T1000 (cell line): ENCODE data around the gene KLHL25.

Experiments used
- DNase-seq: peaks from one replicate; lab custom pipeline; 2025; ENCODE audit warnings: mixed read lengths; lab: John Stamatoyannopoulos, UW

The KLHL25 gene

DNA sequence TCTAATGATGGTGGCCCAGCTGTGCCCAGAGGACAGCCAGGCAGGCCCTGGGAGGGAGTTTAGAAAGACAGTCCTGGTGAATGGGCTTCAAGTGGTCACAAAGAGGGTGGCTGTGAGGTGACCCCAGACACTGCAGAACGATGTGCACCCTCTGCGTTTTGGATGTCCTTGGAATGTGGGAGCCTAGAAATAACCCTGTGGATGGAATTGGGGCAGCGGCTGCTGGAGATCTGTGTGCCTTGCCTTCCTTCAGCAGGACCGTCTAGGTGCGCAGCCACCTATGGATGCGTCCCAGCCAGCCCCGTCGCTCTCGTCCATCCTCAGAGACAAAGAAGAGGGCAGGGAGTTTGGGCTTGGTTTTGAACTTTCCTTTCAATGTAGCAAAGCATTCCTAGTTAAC, 46.5 kb downstream of the KLHL25 start:
- no peak for DNase-seq

- DNase-seq, result no peak
Measured at GRCh38 chr15:85746641-85747040, 48.1 kb downstream of the KLHL25 start.

- DNase-seq, result no peak
Measured at GRCh38 chr15:85745525-85746150, 49.1 kb downstream of the KLHL25 start.

DNA sequence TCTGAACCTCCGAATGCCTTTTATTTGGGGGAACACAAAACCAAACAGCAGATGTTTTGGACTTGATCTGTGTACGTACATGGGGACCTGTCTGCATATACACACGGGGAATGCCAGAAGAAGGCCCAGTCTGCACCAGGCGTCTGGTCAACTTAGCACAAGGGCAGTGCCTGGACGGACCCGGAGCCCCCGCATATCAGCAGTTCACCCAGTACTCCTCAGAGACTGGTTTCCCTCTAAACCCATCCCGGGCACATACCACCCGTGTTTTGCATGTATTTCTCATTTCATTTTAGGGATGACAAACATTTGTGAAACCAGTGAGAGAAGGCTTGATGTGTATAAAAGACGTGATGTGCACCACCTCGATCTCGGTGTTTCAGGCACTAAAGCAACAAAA, 49.7 kb downstream of the KLHL25 start:
- DNase-seq, result no peak

GRCh38 chr15:85744579-85744978, 50.1 kb downstream of the KLHL25 start:
- DNase-seq, result no peak

- DNase-seq, result no peak
Measured at GRCh38 chr15:85743392-85744055, 51.2 kb downstream of the KLHL25 start.

- DNase-seq, result no peak
Measured at GRCh38 chr15:85742186-85742821, 52.4 kb downstream of the KLHL25 start.

DNA sequence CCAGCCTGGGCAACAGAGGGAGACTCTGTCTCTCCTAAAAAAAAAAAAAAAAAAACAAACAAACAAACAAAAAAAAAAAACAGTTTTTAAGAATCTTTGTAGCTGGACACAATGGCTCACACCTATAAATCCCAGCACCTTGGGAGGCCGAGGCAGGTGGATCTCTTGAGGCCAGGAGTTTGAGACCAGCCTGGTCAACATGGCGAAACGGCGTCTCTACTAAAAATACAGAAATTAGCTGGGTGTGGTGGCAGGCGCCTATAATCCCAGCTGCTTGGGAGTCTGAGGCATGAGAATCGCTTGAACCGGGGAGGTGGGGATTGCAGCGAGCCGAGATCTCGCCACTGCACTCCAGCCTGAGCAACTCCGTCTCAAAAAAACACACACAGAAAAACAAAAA, 53.1 kb downstream of the KLHL25 start:
- DNase-seq, result no peak

- no peak for DNase-seq
Measured at GRCh38 chr15:85741021-85741421, 53.7 kb downstream of the KLHL25 start.

DNA sequence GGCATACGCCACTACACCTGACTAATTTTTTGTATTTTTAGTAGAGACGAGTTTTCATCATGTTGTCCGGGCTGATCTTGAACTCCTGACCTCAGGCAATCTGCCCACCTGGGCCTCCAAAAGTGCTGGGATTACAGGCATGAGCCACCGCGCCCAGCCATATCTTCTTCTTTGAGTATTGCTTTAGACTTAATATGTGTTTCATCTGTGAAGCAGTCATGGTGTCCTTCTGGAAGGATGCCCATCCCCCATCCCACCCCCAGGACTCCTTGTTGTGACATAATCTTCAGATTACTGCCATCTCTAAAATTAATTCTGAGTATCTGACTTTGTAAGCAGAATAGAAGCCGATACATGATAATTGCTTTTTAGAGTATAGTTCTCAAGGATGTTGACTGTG, 57.7 kb downstream of the KLHL25 start:
- no peak for DNase-seq

- DNase-seq, result no peak
Measured at GRCh38 chr15:85733416-85733815, 61.3 kb downstream of the KLHL25 start.

DNA sequence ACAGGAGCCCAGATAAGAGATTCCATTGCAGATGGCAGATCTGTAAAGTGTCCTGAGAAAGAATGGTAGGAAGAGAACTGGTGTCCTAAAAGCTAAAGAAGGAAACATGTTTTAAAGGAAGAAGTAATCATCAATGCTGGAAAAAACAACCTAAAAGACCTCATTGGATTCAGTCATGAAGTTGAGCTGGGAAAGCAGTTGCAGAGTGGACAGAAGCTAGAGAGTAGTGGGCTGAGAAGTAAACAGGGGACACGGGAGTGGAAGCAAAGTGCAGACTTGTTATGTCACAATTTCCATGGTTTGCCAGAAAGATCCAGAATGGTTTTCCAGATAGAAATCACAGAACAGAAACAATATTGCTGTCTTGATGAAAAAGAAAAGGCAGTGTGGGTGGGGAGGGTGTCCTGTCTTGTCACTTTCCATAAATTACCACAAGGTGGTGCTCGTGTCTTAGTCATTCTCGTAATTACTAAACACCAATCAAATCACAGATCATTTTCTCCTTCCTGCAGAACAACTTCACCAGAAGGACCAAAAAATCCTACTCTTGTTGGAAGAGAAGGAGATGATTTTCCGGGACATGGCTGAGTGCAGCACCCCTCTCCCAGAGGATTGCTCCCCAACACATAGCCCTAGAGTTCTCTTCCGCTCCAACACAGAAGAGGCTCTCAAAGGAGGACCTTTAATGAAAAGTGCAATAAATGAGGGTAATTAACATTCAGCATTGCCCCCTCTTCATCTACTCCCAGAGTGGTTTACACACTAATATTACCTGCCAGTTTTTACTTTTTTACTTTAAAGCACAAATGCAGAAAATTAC, 64.5 kb downstream of the KLHL25 start:
- peak; percentile 30 for DNase-seq

- DNase-seq, result no peak
Measured at GRCh38 chr15:85727068-85727467, 67.7 kb downstream of the KLHL25 start.

DNA sequence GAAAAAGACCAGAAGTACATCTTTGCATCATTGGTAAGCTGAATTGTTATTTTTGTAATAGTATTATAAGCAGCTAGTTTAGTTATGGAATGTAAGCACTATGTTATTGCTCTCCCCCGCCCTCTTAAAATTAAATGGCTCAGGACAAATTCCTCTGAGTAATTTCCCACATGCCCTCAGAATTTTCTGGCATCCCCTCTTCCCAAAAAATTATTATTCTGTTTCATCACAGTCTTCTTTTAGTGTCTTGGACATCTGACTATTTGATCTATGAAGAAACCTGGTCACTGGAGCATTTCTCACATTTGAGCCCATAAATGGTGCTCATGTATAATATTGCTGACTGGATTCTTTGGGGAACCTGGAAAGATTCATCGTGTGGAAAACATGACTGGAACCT, 68.3 kb downstream of the KLHL25 start:
- DNase-seq, result no peak

DNA sequence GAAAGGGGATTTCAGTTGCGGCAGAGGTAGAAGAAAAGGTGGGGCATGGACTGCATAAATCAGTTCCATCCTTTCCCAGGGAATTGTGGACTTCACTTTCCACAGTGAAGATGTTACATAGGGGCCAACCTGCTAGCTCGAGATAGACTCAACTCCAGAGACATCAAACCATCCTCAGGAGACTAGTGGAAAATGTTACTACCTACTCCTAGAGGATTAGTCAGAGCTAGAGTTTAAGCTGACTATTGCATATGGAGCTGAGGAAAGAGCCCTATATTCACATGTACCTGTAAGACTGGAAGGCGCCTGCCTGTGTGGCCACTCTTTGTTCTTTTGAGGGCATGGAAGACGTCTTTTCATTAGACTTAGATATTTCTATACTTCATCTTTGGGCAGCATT, 69.2 kb downstream of the KLHL25 start:
- no peak for DNase-seq

- no peak for DNase-seq
Measured at GRCh38 chr15:85725019-85725418, 69.7 kb downstream of the KLHL25 start.

DNA sequence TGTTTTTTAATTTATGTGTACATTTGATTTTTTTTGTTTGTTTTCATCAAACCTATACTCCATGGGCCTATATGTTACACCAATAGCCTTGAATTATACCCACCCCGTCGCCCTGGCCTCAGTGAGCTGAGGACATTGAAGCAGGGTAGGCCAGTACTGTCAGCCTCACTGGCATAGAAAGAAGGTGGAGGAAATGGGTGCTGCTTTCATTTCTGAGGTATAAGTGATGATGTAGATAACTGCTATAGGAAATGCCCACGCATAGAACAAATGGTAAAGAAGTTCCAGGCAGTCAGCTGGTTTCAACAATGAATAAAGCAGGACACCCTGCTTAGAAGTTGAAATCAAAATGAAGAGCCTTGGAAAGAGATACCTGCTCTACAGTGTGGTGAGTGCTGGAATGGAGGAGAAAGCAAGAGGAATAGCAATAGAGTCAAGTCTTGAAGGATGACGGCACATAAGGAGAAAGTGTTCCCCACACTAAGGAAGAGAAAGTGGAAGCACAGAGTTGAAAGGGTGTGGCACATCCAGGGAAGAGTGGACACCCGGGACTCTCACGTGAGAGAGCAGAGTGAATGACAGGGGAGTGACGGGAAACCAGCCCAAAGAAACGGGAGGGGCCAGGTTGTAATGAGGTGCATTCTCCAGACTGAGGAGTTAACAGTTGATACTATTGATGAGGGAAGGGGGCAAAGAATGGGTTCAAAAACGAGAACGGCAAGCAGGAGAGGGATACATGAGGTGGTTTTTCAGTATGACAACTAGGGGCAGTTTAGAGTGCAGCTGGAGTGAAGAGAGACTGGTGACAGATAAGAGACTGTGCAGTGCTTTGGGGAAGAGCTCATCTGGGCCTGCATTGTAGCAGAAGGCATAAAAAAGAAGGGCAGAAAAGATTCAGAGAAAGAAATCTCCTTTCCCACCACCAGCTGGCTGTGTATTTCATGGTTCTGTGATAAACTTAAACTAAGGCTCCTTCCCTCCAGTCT, 70.5 kb downstream of the KLHL25 start:
- no peak for DNase-seq

DNA sequence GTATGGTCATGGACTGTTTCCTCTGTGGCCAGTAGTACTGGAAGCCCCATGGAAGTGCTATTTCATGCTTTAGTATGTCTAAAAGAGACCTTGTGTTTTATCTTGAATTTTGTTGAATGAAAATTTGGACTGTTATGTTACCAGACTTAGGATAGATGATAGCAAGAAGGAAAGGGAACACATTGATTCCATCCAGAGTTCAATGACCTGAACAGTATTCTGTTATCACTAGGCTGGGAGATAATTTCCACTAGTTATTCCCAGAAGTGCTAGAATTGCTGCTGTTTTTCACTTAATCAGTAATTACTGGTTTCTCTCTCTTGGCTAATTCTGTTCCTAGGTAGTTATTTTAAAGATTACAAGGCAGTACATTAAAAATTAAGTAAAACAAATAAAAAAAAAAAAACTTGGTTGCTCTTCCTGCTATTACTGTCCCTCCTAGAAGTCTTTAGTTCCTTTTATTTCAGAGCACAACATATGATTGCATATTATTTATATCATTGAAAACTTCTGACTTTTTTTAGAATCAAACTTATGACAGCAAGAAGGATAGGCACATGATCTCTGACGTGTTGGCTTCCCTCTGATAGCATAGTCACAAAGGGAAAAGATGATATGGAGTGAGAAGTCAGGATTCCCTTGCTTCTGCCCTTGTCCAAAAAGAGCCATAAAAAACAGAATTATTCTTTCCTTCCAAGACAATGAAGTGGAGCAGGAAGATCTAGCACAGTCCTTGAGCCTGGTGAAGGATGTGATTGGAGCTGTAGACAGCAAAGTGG, 72.2 kb downstream of the KLHL25 start:
- DNase-seq, result no peak

DNA sequence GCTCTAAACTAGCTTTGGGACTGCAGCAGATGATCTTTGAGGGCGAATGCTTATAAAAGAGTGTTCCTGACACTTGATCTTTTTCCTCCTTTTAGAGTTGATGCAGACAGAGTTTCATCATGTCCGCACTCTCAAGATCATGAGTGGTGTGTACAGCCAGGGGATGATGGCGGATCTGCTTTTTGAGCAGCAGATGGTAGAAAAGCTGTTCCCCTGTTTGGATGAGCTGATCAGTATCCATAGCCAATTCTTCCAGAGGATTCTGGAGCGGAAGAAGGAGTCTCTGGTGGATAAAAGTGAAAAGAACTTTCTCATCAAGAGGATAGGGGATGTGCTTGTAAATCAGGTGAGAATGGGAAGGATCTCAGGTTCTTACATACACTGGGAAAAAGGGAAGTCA, 75.7 kb downstream of the KLHL25 start:
- no peak for DNase-seq

GRCh38 chr15:85718271-85718971, 76.3 kb downstream of the KLHL25 start:
- no peak for DNase-seq
